OCI-LY3 (cell line): Measurements from ENCODE around the gene LIN54.

ENCODE experiments used
- H2AFZ ChIP-seq: fragments of 200-600, 300-600 bp; shearing (Covaris generic); 2 replicates; pipeline ENCODE4 v1.6.0; 2014; ENCODE audit warnings: antibody characterized with exemption, low read depth, low read length
- H3K27ac ChIP-seq: fragments of 200-600, 300-600 bp; sonication (generic); 2 replicates; pipeline ENCODE4 v1.5.1; 2014; ENCODE audit warnings: mild to moderate bottlenecking, low read length, moderate library complexity, mixed read lengths
- H3K27me3 ChIP-seq: fragments of 200-600, 300-600 bp; sonication (generic); 2 replicates; pipeline ENCODE4 v1.6.1; 2014; ENCODE audit warnings: low read depth, low read length, mixed read lengths
- H3K36me3 ChIP-seq: fragments of 200-600, 300-600 bp; sonication (generic); replicated peaks from 2 replicates; pipeline ENCODE3; 2014; ENCODE audit warnings: low read depth, low read length, mixed read lengths
- H3K4me1 ChIP-seq: fragments of 300-600, 200-600 bp; sonication (generic); 2 replicates; pipeline ENCODE4 v1.6.1; 2014; ENCODE audit warnings: low read length, mixed read lengths
- H3K4me2 ChIP-seq: fragments of 200-600, 300-600 bp; sonication (generic); 2 replicates; pipeline ENCODE4 v1.6.1; 2014; ENCODE audit warnings: low read length, mixed read lengths
- H3K4me3 ChIP-seq: fragments of 300-600, 200-600 bp; sonication (generic); 2 replicates; pipeline ENCODE4 v1.5.1; 2014; ENCODE audit warnings: antibody characterized with exemption, mild to moderate bottlenecking, low read length, moderate library complexity
- H3K79me2 ChIP-seq: fragments of 300-600, 200-600 bp; shearing (Covaris generic); 2 replicates; pipeline ENCODE4 v1.6.1; 2014; ENCODE audit warnings: mild to moderate bottlenecking, low read length, mixed read lengths
- H3K9ac ChIP-seq: fragments of 300-600, 200-600 bp; shearing (Covaris generic); 2 replicates; pipeline ENCODE4 v1.6.0; 2014; ENCODE audit warnings: mild to moderate bottlenecking, low read length, moderate library complexity
- H3K9me3 ChIP-seq: fragments of 200-600, 300-600 bp; shearing (Covaris generic); 2 replicates; pipeline ENCODE4 v1.6.1; 2014; ENCODE audit warnings: low read length, mixed read lengths; ENCODE audit not compliant: insufficient read depth
- H4K20me1 ChIP-seq: fragments of 200-600, 300-600 bp; sonication (generic); 2 replicates; pipeline ENCODE4 v1.6.1; 2016; ENCODE audit warnings: low read length, mixed read lengths; ENCODE audit not compliant: insufficient read depth
- CTCF ChIP-seq: fragments of 200-600, 300-600 bp; sonication (generic); IDR thresholded peaks from 2 replicates; pipeline ENCODE4 v1.5.1; 2014; ENCODE audit warnings: antibody characterized with exemption, low read length, low read depth
- EZH2phosphoT487 ChIP-seq: fragments of 200-600 bp; shearing (Covaris generic); IDR thresholded peaks from 2 replicates; pipeline ENCODE4 v1.6.1; 2018; ENCODE audit warnings: antibody characterized with exemption, mixed run types, low read depth

LIN54 gene

GRCh38 chr4:82889287-82889686 lies 121.3 kb downstream of the LIN54 start:
- no peaks in the 10 kb centered on the region for H3K27me3 ChIP-seq
- H4K20me1 ChIP-seq: peaks cover 34% of the 10 kb centered on the region
- no peak overlapping the region for H3K9ac ChIP-seq
- peak overlapping the region; percentile 80 for H3K4me2 ChIP-seq
- no peak overlapping the region for H2AFZ ChIP-seq
- peaks cover 83% of the 10 kb centered on the region for H3K79me2 ChIP-seq
- peaks cover 11% of the 10 kb centered on the region for H3K36me3 ChIP-seq
- no peak overlapping the region for H3K27ac ChIP-seq
- peaks cover 25% of the 10 kb centered on the region for H3K4me1 ChIP-seq
- TF ChIP-seq EZH2phosphoT487 (no peak), CTCF (no peak)
- H3K4me3 ChIP-seq: peak overlapping the region; percentile 85
- H3K9me3 ChIP-seq: no peaks in the 10 kb centered on the region

- peaks cover 50% of the 10 kb centered on the region for H4K20me1 ChIP-seq
- H3K79me2 ChIP-seq: peaks cover 94% of the 10 kb centered on the region
- peaks cover 6% of the 10 kb centered on the region; the same call in 1 of the 2 replicates for H3K4me1 ChIP-seq
- no peak overlapping the region for H2AFZ ChIP-seq
- no peak for TF ChIP-seq CTCF
- TF ChIP-seq EZH2phosphoT487: no peak
- H3K9me3 ChIP-seq: no peaks in the 10 kb centered on the region
- no peak overlapping the region for H3K9ac ChIP-seq
- no peak overlapping the region for H3K4me3 ChIP-seq
- no peaks in the 10 kb centered on the region for H3K27me3 ChIP-seq
- H3K36me3 ChIP-seq: peaks cover 5% of the 10 kb centered on the region
- no peak overlapping the region for H3K4me2 ChIP-seq
- H3K27ac ChIP-seq: no peak overlapping the region
These were observed 124.3 kb downstream of the LIN54 start for GRCh38 chr4:82886147-82886942.

- no peak overlapping the region for H3K4me2 ChIP-seq
These were observed 125.2 kb downstream of the LIN54 start for GRCh38 chr4:82885410-82885809.

More at GRCh38 chr4:82885410-82885809, 125.2 kb downstream of the LIN54 start:
- no peak overlapping the region for H3K4me3 ChIP-seq
- peaks cover 9% of the 10 kb centered on the region for H3K36me3 ChIP-seq
- peaks cover 95% of the 10 kb centered on the region for H3K79me2 ChIP-seq
- no peaks in the 10 kb centered on the region for H3K9me3 ChIP-seq
- TF ChIP-seq CTCF (no peak), EZH2phosphoT487 (no peak)
- peaks cover 50% of the 10 kb centered on the region for H4K20me1 ChIP-seq
- H3K27me3 ChIP-seq: no peaks in the 10 kb centered on the region
- no peak overlapping the region for H3K9ac ChIP-seq
- no peak overlapping the region for H2AFZ ChIP-seq
- peaks cover 6% of the 10 kb centered on the region; the same call in 1 of the 2 replicates for H3K4me1 ChIP-seq
- no peak overlapping the region for H3K27ac ChIP-seq
